ENCODE measurements around the gene ARL2.

Gene ARL2

DNA sequence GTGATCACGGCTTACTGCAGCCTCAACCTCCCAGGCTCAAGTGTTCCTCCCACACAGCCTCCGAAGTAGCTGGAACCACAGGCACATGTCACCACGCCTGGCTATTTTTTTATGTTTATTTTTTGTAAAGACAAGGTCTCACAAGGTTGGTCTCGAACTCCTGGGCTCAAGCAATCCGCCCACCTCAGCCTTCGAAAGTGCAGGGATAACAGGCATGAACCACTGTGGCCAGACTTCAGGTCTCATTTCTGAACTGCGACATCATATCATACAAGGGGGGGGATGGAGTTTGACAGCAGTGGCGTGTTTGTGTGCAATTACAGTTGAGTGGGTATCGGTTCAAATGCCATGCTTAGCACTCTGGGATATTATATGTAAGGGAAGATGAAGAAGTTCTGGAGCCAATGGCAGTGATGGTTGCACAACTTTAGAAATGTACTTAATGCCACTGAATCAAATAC lies 37.5 kb downstream of the ARL2 start:
- TF ChIP-seq, protein P1, sequence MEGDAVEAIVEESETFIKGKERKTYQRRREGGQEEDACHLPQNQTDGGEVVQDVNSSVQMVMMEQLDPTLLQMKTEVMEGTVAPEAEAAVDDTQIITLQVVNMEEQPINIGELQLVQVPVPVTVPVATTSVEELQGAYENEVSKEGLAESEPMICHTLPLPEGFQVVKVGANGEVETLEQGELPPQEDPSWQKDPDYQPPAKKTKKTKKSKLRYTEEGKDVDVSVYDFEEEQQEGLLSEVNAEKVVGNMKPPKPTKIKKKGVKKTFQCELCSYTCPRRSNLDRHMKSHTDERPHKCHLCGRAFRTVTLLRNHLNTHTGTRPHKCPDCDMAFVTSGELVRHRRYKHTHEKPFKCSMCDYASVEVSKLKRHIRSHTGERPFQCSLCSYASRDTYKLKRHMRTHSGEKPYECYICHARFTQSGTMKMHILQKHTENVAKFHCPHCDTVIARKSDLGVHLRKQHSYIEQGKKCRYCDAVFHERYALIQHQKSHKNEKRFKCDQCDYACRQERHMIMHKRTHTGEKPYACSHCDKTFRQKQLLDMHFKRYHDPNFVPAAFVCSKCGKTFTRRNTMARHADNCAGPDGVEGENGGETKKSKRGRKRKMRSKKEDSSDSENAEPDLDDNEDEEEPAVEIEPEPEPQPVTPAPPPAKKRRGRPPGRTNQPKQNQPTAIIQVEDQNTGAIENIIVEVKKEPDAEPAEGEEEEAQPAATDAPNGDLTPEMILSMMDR (IDR thresholded peaks at IDR 0.05) = no peak
- H3K4me1 ChIP-seq (ENCODE audit: control insufficient read depth in 1 of 2, insufficient read depth in 1 of 2, low read depth in 1 of 2, low read length in 1 of 2) = peaks cover 15 to 21% of the 10 kb centered on the region in 2 experiments
- peaks cover 5% of the 10 kb centered on the region for H3K27me3 ChIP-seq
- no peaks in the 10 kb centered on the region for H3K36me3 ChIP-seq
- no peaks in the 10 kb centered on the region for H3K9me3 ChIP-seq
- H3K4me3 ChIP-seq (ENCODE audit: low read depth in 1 of 2, low read length in 1 of 2) = no peak overlapping the region
- H3K27ac ChIP-seq = no peak overlapping the region

DNA sequence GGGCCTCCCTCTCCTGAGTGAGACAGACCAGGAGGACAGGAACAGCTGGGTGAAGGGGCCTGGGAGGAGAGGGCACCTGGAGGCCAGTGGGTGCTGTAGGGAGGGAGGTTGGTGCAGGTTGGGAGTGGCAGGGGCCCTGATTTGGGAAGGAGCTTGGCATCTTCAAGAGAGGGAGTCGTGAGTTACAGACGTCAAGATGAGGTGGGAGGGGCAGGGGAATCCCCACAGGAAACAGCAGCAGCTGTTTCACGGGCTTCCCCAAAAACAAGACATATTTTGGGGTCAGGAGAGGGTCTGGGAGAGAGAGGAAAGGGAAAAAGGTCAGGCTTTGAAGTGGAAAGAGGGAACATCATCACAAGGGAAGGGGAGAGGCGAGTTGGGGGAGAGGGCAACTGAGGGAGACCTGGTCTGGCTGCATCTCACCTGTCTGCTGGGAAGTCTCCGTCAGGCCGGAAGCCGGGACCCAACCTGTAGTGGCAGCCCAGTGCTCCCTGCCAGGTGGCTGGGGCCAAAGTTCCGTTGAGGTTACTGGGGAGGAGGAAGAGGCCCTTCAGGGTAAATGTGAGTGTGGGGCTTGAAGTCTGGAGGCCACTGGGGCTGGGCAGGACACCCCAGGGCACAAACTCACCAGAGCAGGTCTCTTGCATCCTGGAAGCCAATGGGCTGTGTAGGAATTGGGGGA lies 40.0 kb downstream of the ARL2 start:
- Histone ChIP-seq H3K9me3 (no peaks in the 10 kb centered on the region), H3K27me3 (no peaks in the 10 kb centered on the region), H3K27ac (no peak overlapping the region), H3K4me1 (ENCODE audit: control insufficient read depth in 1 of 2, insufficient read depth in 1 of 2, low read depth in 1 of 2, low read length in 1 of 2) (peaks cover 0 to 10% of the 10 kb centered on the region in 2 experiments), H3K36me3 (no peaks in the 10 kb centered on the region), H3K4me3 (ENCODE audit: low read depth in 1 of 2, low read length in 1 of 2) (no peak overlapping the region)
- TF ChIP-seq, protein P1 (IDR thresholded peaks at IDR 0.05) = no peak

DNA sequence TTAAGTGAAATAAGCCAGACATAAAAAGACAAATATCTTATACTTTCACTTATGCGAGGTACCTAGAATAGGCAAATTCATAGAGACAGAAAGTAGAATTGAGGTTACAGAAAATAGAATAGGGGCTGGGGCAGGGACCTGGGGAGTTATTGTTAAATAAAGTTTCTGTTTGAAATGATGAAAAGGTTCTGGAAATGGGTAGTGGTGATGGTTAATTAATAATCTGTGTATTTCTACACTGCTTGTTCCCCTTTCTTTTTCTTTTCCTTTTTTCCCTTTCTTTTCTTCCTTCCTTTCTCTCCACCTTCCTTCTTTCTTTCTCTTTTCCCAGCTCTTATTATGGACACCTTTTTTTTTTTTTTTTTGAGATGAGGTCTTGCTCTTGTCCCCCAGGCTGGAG lies 41.6 kb downstream of the ARL2 start:
- Histone ChIP-seq H3K36me3 (no peaks in the 10 kb centered on the region), H3K4me3 (ENCODE audit: low read depth in 1 of 2, low read length in 1 of 2) (no peak overlapping the region), H3K27me3 (no peaks in the 10 kb centered on the region), H3K9me3 (no peaks in the 10 kb centered on the region), H3K4me1 (ENCODE audit: control insufficient read depth in 1 of 2, insufficient read depth in 1 of 2, low read depth in 1 of 2, low read length in 1 of 2) (peaks cover 0 to 10% of the 10 kb centered on the region in 2 experiments), H3K27ac (no peak overlapping the region)
- TF ChIP-seq, protein P1 (IDR thresholded peaks at IDR 0.05) = no peak

DNA sequence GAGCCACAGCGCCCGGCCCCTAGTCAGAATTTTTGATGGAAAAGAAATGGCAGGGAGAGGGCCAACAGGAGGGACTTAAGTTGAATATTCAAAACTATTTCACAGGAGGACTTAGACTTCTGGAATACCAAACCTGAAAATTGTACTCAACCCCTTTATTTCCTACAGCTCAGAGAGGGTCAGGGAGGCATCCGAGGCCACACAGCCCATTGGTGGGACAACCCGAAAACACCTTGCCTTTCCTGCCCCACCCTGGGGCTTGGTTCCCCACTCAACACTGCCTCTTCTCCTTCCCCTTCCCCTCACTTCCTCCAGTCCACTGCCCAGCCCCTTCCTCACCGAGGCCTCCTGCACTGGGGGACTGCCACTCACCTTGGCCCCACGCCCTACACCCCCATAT lies 43.0 kb downstream of the ARL2 start:
- Histone ChIP-seq H3K4me1 (ENCODE audit: control insufficient read depth in 1 of 2, insufficient read depth in 1 of 2, low read depth in 1 of 2, low read length in 1 of 2) (peaks cover 0 to 10% of the 10 kb centered on the region in 2 experiments), H3K9me3 (no peaks in the 10 kb centered on the region), H3K27ac (no peak overlapping the region), H3K27me3 (no peaks in the 10 kb centered on the region), H3K4me3 (ENCODE audit: low read depth in 1 of 2, low read length in 1 of 2) (no peak overlapping the region), H3K36me3 (no peaks in the 10 kb centered on the region)
- TF ChIP-seq, protein P1 (IDR thresholded peaks at IDR 0.05) = no peak

DNA sequence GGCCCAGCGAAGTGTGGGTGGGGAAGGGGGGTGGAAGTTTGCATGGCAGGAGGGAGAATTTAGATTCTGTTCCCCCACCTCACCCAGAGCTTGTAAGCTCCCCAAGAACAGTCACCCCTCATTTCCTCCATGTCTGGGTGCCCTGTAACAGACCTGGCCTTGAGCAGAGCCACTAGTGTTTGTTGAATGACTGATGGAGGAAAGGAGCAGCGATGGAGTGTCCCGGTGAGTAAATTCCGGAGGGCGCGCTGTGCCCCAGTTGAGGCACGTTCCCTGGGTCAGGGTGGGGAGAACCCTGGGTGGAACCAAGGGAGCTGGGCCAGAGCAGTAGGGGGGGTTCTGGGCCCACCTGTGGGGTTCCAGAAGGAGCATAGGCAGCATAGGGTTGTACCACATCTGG lies 43.6 kb downstream of the ARL2 start:
- Histone ChIP-seq H3K4me3 (ENCODE audit: low read depth in 1 of 2, low read length in 1 of 2) (no peak overlapping the region), H3K36me3 (no peaks in the 10 kb centered on the region), H3K27me3 (no peaks in the 10 kb centered on the region), H3K9me3 (no peaks in the 10 kb centered on the region), H3K4me1 (ENCODE audit: control insufficient read depth in 1 of 2, insufficient read depth in 1 of 2, low read depth in 1 of 2, low read length in 1 of 2) (peaks cover 0 to 10% of the 10 kb centered on the region in 2 experiments), H3K27ac (no peak overlapping the region)
- TF ChIP-seq, protein P1 (IDR thresholded peaks at IDR 0.05) = no peak

Data from neutrophil (primary cell).